HEK293 (cell line): Measurements from ENCODE around the gene RPP25L.

ENCODE experiments used
- GFI1B ChIP-seq: fragments of 450-650 bp; formaldehyde crosslinking; IDR thresholded peaks from 2 replicates; pipeline ENCODE4 v1.5.1; 2016; ENCODE audit warnings: missing biosample characterization, missing genetic modification characterization
- KLF10 ChIP-seq: fragments of 450-650 bp; IDR thresholded peaks from 2 replicates; pipeline ENCODE4 v1.5.1; 2018; ENCODE audit warnings: missing biosample characterization, mild to moderate bottlenecking, missing genetic modification characterization
- SP2 ChIP-seq: fragments of 450-650 bp; formaldehyde crosslinking; IDR thresholded peaks from 2 replicates; pipeline ENCODE4 v1.5.1; 2016; ENCODE audit warnings: missing biosample characterization, missing genetic modification characterization
- YY1 ChIP-seq: fragments of 450-650 bp; formaldehyde crosslinking; IDR thresholded peaks from 2 replicates; pipeline ENCODE4 v1.5.1; 2018; ENCODE audit warnings: missing biosample characterization, missing genetic modification characterization
- ZNF146 ChIP-seq: fragments of 450-650 bp; formaldehyde crosslinking; IDR thresholded peaks from 2 replicates; pipeline ENCODE4 v1.5.1; 2016; ENCODE audit warnings: missing biosample characterization, missing genetic modification characterization
- ZNF23 ChIP-seq: fragments of 450-650 bp; formaldehyde crosslinking; IDR thresholded peaks from 2 replicates; pipeline ENCODE4 v1.5.1; 2016; ENCODE audit warnings: missing biosample characterization, missing genetic modification characterization, borderline replicate concordance
- ZNF274 ChIP-seq, 2 experiments: fragments of 200-500 bp in 1 of 2; fragments of 450-650 bp in 1 of 2; sonication (Bioruptor generic) in 1 of 2; formaldehyde crosslinking in 1 of 2; IDR thresholded peaks; 2 replicates each; pipeline versions ENCODE4 v1.5.1 to v1.6.1; 2014 to 2016; ENCODE audit warnings: borderline replicate concordance in 1 of 2, inconsistent platforms in 1 of 2, low read length in 1 of 2, missing biosample characterization in 1 of 2, missing genetic modification characterization in 1 of 2
- ZNF292 ChIP-seq: fragments of 450-650 bp; formaldehyde crosslinking; IDR thresholded peaks from 2 replicates; pipeline ENCODE4 v1.5.1; 2016; ENCODE audit warnings: low read depth, missing biosample characterization, missing genetic modification characterization, borderline replicate concordance
- ZNF501 ChIP-seq: fragments of 450-650 bp; formaldehyde crosslinking; IDR thresholded peaks from 2 replicates; pipeline ENCODE4 v1.5.1; 2016; ENCODE audit warnings: missing biosample characterization, missing genetic modification characterization
- ZNF549 ChIP-seq: fragments of 450-650 bp; IDR thresholded peaks from 2 replicates; pipeline ENCODE4 v1.5.1; 2018; ENCODE audit warnings: missing biosample characterization, missing genetic modification characterization, mild to moderate bottlenecking, inconsistent platforms, moderate library complexity
- ZNF585B ChIP-seq: fragments of 450-650 bp; formaldehyde crosslinking; IDR thresholded peaks from 2 replicates; pipeline ENCODE4 v1.5.1; 2016; ENCODE audit warnings: missing biosample characterization, missing genetic modification characterization
- TF ChIP-seq, protein P1 (sequence below): fragments of 450-650 bp; formaldehyde crosslinking; IDR thresholded peaks from 2 replicates; pipeline ENCODE4 v1.5.1; 2016; ENCODE audit warnings: missing biosample characterization, missing genetic modification characterization
- TF ChIP-seq, protein P2 (sequence below): fragments of 450-650 bp; formaldehyde crosslinking; IDR thresholded peaks from 2 replicates; pipeline ENCODE4 v1.5.1; 2016; ENCODE audit warnings: missing biosample characterization, missing genetic modification characterization

DNA sequence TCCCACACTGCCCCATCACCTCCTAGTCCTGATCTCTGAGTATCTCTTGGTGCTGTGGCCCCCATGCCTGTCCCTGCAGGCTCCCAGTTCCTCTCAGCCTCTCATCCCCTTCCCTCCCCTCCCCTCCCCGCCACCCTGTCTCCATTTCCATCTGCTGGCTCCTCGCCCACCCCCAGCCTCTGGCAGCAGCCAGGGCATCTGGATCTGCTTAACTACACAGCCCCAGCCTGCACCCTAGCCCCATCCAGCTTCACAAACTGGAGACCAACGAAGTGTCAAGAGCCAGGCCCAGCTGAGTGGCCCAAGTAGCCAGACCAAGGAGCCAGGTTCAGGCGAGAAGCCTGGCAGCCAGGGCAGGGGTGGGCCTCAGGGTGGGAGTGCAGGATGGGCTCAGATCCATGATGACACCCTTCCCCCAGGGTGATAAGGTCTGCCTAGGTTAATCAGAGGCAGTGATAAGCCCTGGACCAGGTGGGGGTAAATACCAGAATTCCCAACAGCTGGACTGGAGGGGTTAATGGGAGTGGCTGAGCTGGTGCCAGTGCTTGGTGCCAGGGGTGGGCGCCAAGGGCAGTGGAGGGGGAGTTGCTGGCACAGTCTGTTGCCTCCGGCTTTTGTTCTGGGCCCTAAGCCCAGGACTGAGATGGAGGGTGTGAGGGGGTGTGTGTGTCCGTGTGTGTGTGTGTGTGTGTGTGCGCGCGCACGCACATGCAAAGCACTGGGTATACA lies 42.6 kb upstream of the RPP25L start:
- TF ChIP-seq, protein P1, sequence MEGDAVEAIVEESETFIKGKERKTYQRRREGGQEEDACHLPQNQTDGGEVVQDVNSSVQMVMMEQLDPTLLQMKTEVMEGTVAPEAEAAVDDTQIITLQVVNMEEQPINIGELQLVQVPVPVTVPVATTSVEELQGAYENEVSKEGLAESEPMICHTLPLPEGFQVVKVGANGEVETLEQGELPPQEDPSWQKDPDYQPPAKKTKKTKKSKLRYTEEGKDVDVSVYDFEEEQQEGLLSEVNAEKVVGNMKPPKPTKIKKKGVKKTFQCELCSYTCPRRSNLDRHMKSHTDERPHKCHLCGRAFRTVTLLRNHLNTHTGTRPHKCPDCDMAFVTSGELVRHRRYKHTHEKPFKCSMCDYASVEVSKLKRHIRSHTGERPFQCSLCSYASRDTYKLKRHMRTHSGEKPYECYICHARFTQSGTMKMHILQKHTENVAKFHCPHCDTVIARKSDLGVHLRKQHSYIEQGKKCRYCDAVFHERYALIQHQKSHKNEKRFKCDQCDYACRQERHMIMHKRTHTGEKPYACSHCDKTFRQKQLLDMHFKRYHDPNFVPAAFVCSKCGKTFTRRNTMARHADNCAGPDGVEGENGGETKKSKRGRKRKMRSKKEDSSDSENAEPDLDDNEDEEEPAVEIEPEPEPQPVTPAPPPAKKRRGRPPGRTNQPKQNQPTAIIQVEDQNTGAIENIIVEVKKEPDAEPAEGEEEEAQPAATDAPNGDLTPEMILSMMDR: no peak
- TF ChIP-seq KLF10 (tag by site-specific recombination) (no peak), GFI1B (tag by site-specific recombination) (no peak), SP2 (tag by site-specific recombination) (no peak), ZNF585B (tag by site-specific recombination) (no peak), ZNF146 (tag by site-specific recombination) (no peak), ZNF274 (IDR thresholded peaks at IDR 0.05; ENCODE audit: low read length) (no peak), ZNF274 (tag by site-specific recombination; IDR thresholded peaks at IDR 0.05; ENCODE audit: borderline replicate concordance) (no peak), YY1 (no peak), ZNF292 (tag by site-specific recombination) (no peak), ZNF23 (no peak), ZNF501 (tag by site-specific recombination) (no peak), ZNF549 (tag by site-specific recombination) (no peak)
- TF ChIP-seq, protein P2, sequence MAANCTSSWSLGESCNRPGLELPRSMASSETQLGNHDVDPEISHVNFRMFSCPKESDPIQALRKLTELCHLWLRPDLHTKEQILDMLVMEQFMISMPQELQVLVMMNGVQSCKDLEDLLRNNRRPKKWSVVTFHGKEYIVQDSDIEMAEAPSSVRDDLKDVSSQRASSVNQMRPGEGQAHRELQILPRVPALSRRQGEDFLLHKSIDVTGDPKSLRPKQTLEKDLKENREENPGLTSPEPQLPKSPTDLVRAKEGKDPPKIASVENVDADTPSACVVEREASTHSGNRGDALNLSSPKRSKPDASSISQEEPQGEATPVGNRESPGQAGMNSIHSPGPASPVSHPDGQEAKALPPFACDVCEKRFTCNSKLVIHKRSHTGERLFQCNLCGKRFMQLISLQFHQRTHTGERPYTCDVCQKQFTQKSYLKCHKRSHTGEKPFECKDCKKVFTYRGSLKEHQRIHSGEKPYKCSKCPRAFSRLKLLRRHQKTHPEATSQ (tag by site-specific recombination): no peak
